ENCODE results near the gene DAZL.

GRCh38 chr3:16632395-16632794, 27.2 kb upstream of the DAZL start:
- no peak for TF ChIP-seq CTCF (conservative IDR thresholded peaks at IDR 0.05; ENCODE audit: low read depth, low read length)
- no peak for TF ChIP-seq EZH2 (IDR thresholded peaks at IDR 0.05; ENCODE audit: low read length, unreplicated experiment)
